HCT116 (cell line): ENCODE measurements around the gene DMKN. TPM values are rescaled to one million over a fixed set of nuclear protein-coding genes. Genes with fewer than 3 reads are reported as not detected.

Experiments used
- ATAC-seq: fragments of 200-7000 bp; cut with Tn5 transposase; 2 replicates; pipeline ENCODE4 v1.9.1; 2020; ENCODE audit warnings: mild to moderate bottlenecking, moderate library complexity
- BruUV-seq: library from RNA; stranded (reverse); fragments of 400-500 nt; replicated peaks from 2 replicates; lab custom pipeline; 2021; lab: Mats Ljungman, UMichigan
- CTCF ChIA-PET: fragments of 300-600 bp; sonication (Branson Sonifier 250); formaldehyde crosslinking; loops from one replicate; lab custom pipeline; 2021; ENCODE audit warnings: antibody characterized with exemption; lab: Charles Lee
- POLR2A ChIA-PET: fragments of 300-600, 350-600 bp; sonication (Branson Sonifier 250); formaldehyde crosslinking; loops from one replicate; lab custom pipeline; 2021; ENCODE audit warnings: antibody characterized with exemption; lab: Charles Lee
- RAD21 ChIA-PET, 2 experiments: fragments of 300-600 bp; sonication (Branson Sonifier 250); formaldehyde crosslinking; loops; one replicate each; lab custom pipeline; 2023; ENCODE audit warnings: low total read pairs in 2 of 2; ENCODE audit not compliant: uncharacterized antibody in 2 of 2, unreplicated experiment in 2 of 2, low non-redundant PET in 1 of 2; lab: Charles Lee
- DNase-seq: peaks from one replicate; pipeline ENCODE4 v3.0.0-alpha.2; 2010; ENCODE audit warnings: low read depth, low spot score
- H2AFZ ChIP-seq: fragments of 200-600 bp; shearing (Covaris generic), sonication (generic); 2 replicates; pipeline ENCODE4 v1.6.1; 2017; ENCODE audit warnings: low read depth, mixed run types, mixed read lengths, antibody characterized with exemption, low read length; ENCODE audit not compliant: poor library complexity, severe bottlenecking
- H3K27ac ChIP-seq: 2 replicates; pipeline ENCODE4 v1.5.1; 2012; ENCODE audit warnings: low read depth, low read length
- H3K27me3 ChIP-seq: fragments of 200-600 bp; sonication (generic); 2 replicates; pipeline ENCODE4 v1.6.1; 2016; ENCODE audit warnings: mixed run types, low read length, mixed read lengths; ENCODE audit not compliant: insufficient read depth
- H3K36me3 ChIP-seq, 2 experiments: fragments of 200-500 bp in 1 of 2; fragments of 200-600 bp in 1 of 2; sonication (Bioruptor generic) in 1 of 2; sonication (generic) in 1 of 2; 2 replicates each; pipeline versions ENCODE4 v1.5.1 to v1.6.1; 2014 to 2016; ENCODE audit warnings: low read length in 2 of 2, inconsistent platforms in 1 of 2, mixed read lengths in 1 of 2, mixed run types in 1 of 2; ENCODE audit not compliant: insufficient read depth in 2 of 2, control insufficient read depth in 1 of 2
- H3K4me1 ChIP-seq, 2 experiments: fragments of 200-600 bp in 1 of 2; sonication (generic) in 1 of 2; 2 replicates each; pipeline versions ENCODE4 v1.5.1 to v1.6.1; 2012 to 2017; ENCODE audit warnings: low read length in 2 of 2, inconsistent platforms in 1 of 2, mild to moderate bottlenecking in 1 of 2, mixed read lengths in 1 of 2, mixed run types in 1 of 2, moderate library complexity in 1 of 2; ENCODE audit not compliant: insufficient read depth in 2 of 2, control insufficient read depth in 1 of 2
- H3K4me2 ChIP-seq: fragments of 200-600 bp; sonication (generic); 2 replicates; pipeline ENCODE4 v1.6.1; 2017; ENCODE audit warnings: mixed run types, low read length, mixed read lengths
- H3K4me3 ChIP-seq, 2 experiments: fragments of 200-600 bp in 1 of 2; sonication (generic) in 1 of 2; replicated peaks in 1 of 2; 2 replicates each; pipeline ENCODE4 v1.5.1; 2011 to 2016; ENCODE audit warnings: low read length in 2 of 2, control low read depth in 1 of 2, low read depth in 1 of 2, mild to moderate bottlenecking in 1 of 2, mixed read lengths in 1 of 2, mixed run types in 1 of 2
- H3K79me2 ChIP-seq: fragments of 200-600 bp; sonication (generic); 2 replicates; pipeline ENCODE4 v1.6.1; 2017; ENCODE audit warnings: mild to moderate bottlenecking, mixed run types, low read length, moderate library complexity, mixed read lengths; ENCODE audit not compliant: insufficient read depth
- H3K9ac ChIP-seq: fragments of 200-600 bp; sonication (generic); 2 replicates; pipeline ENCODE4 v1.6.1; 2016; ENCODE audit warnings: low read length, mixed read lengths
- H3K9me2 ChIP-seq: fragments of 200-600 bp; sonication (generic), shearing (Covaris generic); 2 replicates; pipeline ENCODE4 v1.6.1; 2017; ENCODE audit warnings: mixed run types, mild to moderate bottlenecking, moderate library complexity; ENCODE audit not compliant: insufficient read depth
- H3K9me3 ChIP-seq, 2 experiments: fragments of 200-500 bp in 1 of 2; fragments of 200-600 bp in 1 of 2; sonication (Bioruptor generic) in 1 of 2; sonication (generic) in 1 of 2; 2 replicates each; pipeline ENCODE4 v1.6.1; 2014 to 2017; ENCODE audit warnings: low read length in 2 of 2, mixed read lengths in 2 of 2, inconsistent platforms in 1 of 2, low read depth in 1 of 2, mild to moderate bottlenecking in 1 of 2, mixed run types in 1 of 2, moderate library complexity in 1 of 2; ENCODE audit not compliant: control insufficient read depth in 1 of 2, insufficient read depth in 1 of 2
- H4K20me1 ChIP-seq: fragments of 200-600 bp; sonication (generic), shearing (Covaris generic); 2 replicates; pipeline ENCODE4 v1.6.1; 2017; ENCODE audit warnings: mixed run types, mild to moderate bottlenecking, moderate library complexity; ENCODE audit not compliant: insufficient read depth
- EGR1 ChIP-seq: IDR thresholded peaks from 2 replicates; pipeline ENCODE4 v1.6.1; 2012; ENCODE audit warnings: low read depth
- FOSL1 ChIP-seq: IDR thresholded peaks from 2 replicates; pipeline ENCODE4 v1.6.1; 2012; ENCODE audit warnings: low read depth
- JUND ChIP-seq: IDR thresholded peaks from 2 replicates; pipeline ENCODE4 v1.6.1; 2012
- POLR2A ChIP-seq: IDR thresholded peaks from 2 replicates; pipeline ENCODE4 v1.7.0; 2011; ENCODE audit warnings: borderline replicate concordance; ENCODE audit not compliant: insufficient read depth, insufficient read length; ENCODE audit errors: extremely low read depth
- SIN3A ChIP-seq: IDR thresholded peaks from 2 replicates; pipeline ENCODE4 v1.6.1; 2012; ENCODE audit warnings: low read depth
- ZNF274 ChIP-seq: fragments of 200-500 bp; sonication (Bioruptor generic); IDR thresholded peaks from 2 replicates; pipeline ENCODE4 v1.6.1; 2014; ENCODE audit warnings: mild to moderate bottlenecking, low read depth, low read length, inconsistent platforms
- intact Hi-C: fragments of 100-400 bp; cut with micrococcal nuclease; formaldehyde crosslinking; loops from 2 replicates; pipeline ENCODE4 v1.10.0; 2022
- total RNA-seq: library from RNA; stranded (reverse); gene quantifications from one replicate; pipeline ENCODE4 v1.2.1, GENCODE V29; 2021; ENCODE audit not compliant: unreplicated experiment
- TF ChIP-seq, protein P1 (sequence below): IDR thresholded peaks from 2 replicates; pipeline ENCODE4 v1.6.1; 2011; ENCODE audit warnings: mild to moderate bottlenecking, low read length, moderate library complexity; ENCODE audit not compliant: insufficient replicate concordance; ENCODE audit errors: extremely low read depth

DMKN gene
- total RNA-seq, 1 experiment from 2014 or later, result 246 TPM

- Histone ChIP-seq H3K79me2 (peaks cover 26% of the 10 kb centered on the region), H3K4me1 (peaks cover 3 to 8% of the 10 kb centered on the region in 2 experiments; a peak in 3 of 4 replicates), H3K27me3 (no peaks in the 10 kb centered on the region), H3K27ac (no peak overlapping the region), H2AFZ (no peak overlapping the region), H4K20me1 (no peaks in the 10 kb centered on the region), H3K4me3 (no peak overlapping the region), H3K4me2 (no peak overlapping the region), H3K9ac (no peak overlapping the region), H3K9me2 (no peaks in the 10 kb centered on the region), H3K9me3 (no peaks in the 10 kb centered on the region), H3K36me3 (peaks cover 8 to 30% of the 10 kb centered on the region in 2 experiments; a peak in 3 of 4 replicates)
- intact Hi-C loops, result loop anchor here (10.0 kb wide), 1 partner anchor 394 kb away; the partner anchor contains the start of gene LRFN3
- DNase-seq, result no peak
- POLR2A ChIA-PET, result no interaction called here
- RAD21 ChIA-PET, result no interaction called here
- BruUV-seq, result no TSS peak
- no peak for ATAC-seq
- CTCF ChIA-PET, result no interaction called here
- TF ChIP-seq JUND, result no peak
- no peak for TF ChIP-seq POLR2A
- no peak for TF ChIP-seq SIN3A
Measured at GRCh38 chr19:35540356-35540927, 27.0 kb upstream of the DMKN start.

- H2AFZ ChIP-seq, result no peak overlapping the region
- H3K79me2 ChIP-seq, result peaks cover 21% of the 10 kb centered on the region
- no peaks in the 10 kb centered on the region for H3K9me2 ChIP-seq
- peaks cover 3 to 8% of the 10 kb centered on the region in 2 experiments; a peak in 3 of 4 replicates for H3K4me1 ChIP-seq
- no peaks in the 10 kb centered on the region for H3K27me3 ChIP-seq
- no peak overlapping the region for H3K4me3 ChIP-seq
- CTCF ChIA-PET, result no interaction called here
- no peak overlapping the region for H3K4me2 ChIP-seq
- DNase-seq, result no peak
- no peaks in the 10 kb centered on the region for H4K20me1 ChIP-seq
- no peak overlapping the region for H3K9ac ChIP-seq
- intact Hi-C loops, result loop anchor here (10.0 kb wide), 1 partner anchor 395 kb away; the partner anchor contains the start of gene LRFN3
- peaks cover 8 to 30% of the 10 kb centered on the region in 2 experiments; a peak in 3 of 4 replicates for H3K36me3 ChIP-seq
- TF ChIP-seq FOSL1 (no peak), ZNF274 (no peak), EGR1 (no peak)
- TF ChIP-seq, protein P1, sequence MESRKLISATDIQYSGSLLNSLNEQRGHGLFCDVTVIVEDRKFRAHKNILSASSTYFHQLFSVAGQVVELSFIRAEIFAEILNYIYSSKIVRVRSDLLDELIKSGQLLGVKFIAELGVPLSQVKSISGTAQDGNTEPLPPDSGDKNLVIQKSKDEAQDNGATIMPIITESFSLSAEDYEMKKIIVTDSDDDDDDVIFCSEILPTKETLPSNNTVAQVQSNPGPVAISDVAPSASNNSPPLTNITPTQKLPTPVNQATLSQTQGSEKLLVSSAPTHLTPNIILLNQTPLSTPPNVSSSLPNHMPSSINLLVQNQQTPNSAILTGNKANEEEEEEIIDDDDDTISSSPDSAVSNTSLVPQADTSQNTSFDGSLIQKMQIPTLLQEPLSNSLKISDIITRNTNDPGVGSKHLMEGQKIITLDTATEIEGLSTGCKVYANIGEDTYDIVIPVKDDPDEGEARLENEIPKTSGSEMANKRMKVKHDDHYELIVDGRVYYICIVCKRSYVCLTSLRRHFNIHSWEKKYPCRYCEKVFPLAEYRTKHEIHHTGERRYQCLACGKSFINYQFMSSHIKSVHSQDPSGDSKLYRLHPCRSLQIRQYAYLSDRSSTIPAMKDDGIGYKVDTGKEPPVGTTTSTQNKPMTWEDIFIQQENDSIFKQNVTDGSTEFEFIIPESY, result no peak
- TF ChIP-seq, all 23 proteins: peak for 0
- no TSS peak for BruUV-seq
- no peaks in the 10 kb centered on the region for H3K9me3 ChIP-seq
- no peak overlapping the region for H3K27ac ChIP-seq
- ATAC-seq, result no peak
- ChIA-PET RAD21 (no interaction called here), POLR2A (no interaction called here)
Measured at GRCh38 chr19:35539850-35540249, 26.4 kb upstream of the DMKN start.
